DND-41 (cell line): ENCODE measurements around the gene SH3TC1.
A peak's percentile ranks its signal among the peaks of the same experiment; 100 is the strongest.

Source experiments
- ATAC-seq: fragments of 200-7000 bp; cut with Tn5 transposase; 3 replicates; pipeline ENCODE4 v1.9.1; 2021; ENCODE audit warnings: low read depth; ENCODE audit not compliant: insufficient read depth
- DNase-seq: peaks from one replicate; pipeline ENCODE4 v3.0.0-alpha.2; 2020
- H2AFZ ChIP-seq: 2 replicates; pipeline ENCODE4 v1.6.0; 2012; ENCODE audit warnings: low read depth, low read length
- H3K27ac ChIP-seq: 2 replicates; pipeline ENCODE4 v1.5.1; 2012; ENCODE audit warnings: low read length, inconsistent platforms
- H3K27me3 ChIP-seq: fragments of 200-600 bp; sonication (generic); 2 replicates; pipeline ENCODE4 v1.6.0; 2012; ENCODE audit warnings: low read length, mild to moderate bottlenecking, inconsistent platforms; ENCODE audit not compliant: insufficient read depth, poor library complexity
- H3K36me3 ChIP-seq: 2 replicates; pipeline ENCODE4 v1.5.1; 2012; ENCODE audit warnings: low read length, inconsistent platforms; ENCODE audit not compliant: insufficient read depth
- H3K4me1 ChIP-seq: 2 replicates; pipeline ENCODE4 v1.5.1; 2012; ENCODE audit warnings: mild to moderate bottlenecking, low read length; ENCODE audit not compliant: insufficient read depth
- H3K4me2 ChIP-seq: 2 replicates; pipeline ENCODE4 v1.6.0; 2012; ENCODE audit warnings: mild to moderate bottlenecking, moderate library complexity, low read length, inconsistent platforms; ENCODE audit not compliant: insufficient read depth
- H3K4me3 ChIP-seq, 2 experiments: fragments of 200-600 bp in 1 of 2; shearing (Covaris generic) in 1 of 2; 2 replicates each; pipeline ENCODE4 v1.5.1; 2012 to 2016; ENCODE audit warnings: inconsistent platforms in 2 of 2, low read length in 2 of 2, mild to moderate bottlenecking in 2 of 2, low read depth in 1 of 2, moderate library complexity in 1 of 2
- H3K79me2 ChIP-seq: 2 replicates; pipeline ENCODE4 v1.6.0; 2012; ENCODE audit warnings: low read length, inconsistent platforms; ENCODE audit not compliant: insufficient read depth
- H3K9ac ChIP-seq: 2 replicates; pipeline ENCODE4 v1.6.0; 2012; ENCODE audit warnings: low read depth, mild to moderate bottlenecking, inconsistent platforms, low read length, moderate library complexity
- H3K9me3 ChIP-seq: 2 replicates; pipeline ENCODE4 v1.5.1; 2012; ENCODE audit warnings: low read length, moderate library complexity, mild to moderate bottlenecking, inconsistent platforms; ENCODE audit not compliant: insufficient read depth, severe bottlenecking
- H4K20me1 ChIP-seq: 2 replicates; pipeline ENCODE4 v1.6.0; 2012; ENCODE audit warnings: low read length; ENCODE audit not compliant: insufficient read depth
- EZH2 ChIP-seq: IDR thresholded peaks from 3 replicates; pipeline ENCODE4 v1.6.1; 2012; ENCODE audit warnings: borderline replicate concordance, low read depth, mild to moderate bottlenecking, moderate library complexity, low read length, inconsistent platforms; ENCODE audit not compliant: severe bottlenecking
- TF ChIP-seq, protein P1 (sequence below): IDR thresholded peaks from 2 replicates; pipeline ENCODE4 v1.5.1; 2012; ENCODE audit warnings: borderline replicate concordance, low read length, moderate library complexity, mild to moderate bottlenecking; ENCODE audit not compliant: poor library complexity, severe bottlenecking; ENCODE audit errors: extremely low read depth

SH3TC1 gene

DNA sequence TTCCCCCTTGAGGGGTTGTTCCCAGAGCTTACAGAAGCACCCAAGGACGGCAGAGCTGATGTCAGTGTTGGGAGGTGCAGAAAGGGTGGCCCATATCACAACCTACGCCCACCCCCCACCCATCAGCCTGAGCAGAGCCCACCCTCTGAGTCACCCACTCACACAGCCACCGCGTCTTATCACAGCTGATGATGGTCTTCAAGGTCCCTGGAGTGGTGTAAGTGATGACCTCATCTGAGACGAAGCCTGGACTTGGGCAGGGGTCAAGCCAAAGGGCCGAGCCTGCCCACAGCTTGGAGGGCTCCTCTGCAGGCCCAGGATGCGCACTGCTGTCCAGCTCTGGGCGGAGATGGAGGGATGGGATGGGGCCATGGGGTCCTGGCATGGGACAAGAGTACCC, 67.4 kb downstream of the SH3TC1 start:
- Histone ChIP-seq H3K36me3 (no peaks in the 10 kb centered on the region), H3K9me3 (no peaks in the 10 kb centered on the region), H3K27ac (no peak overlapping the region), H3K4me3 (no peak overlapping the region), H3K4me1 (no peaks in the 10 kb centered on the region), H3K9ac (no peak overlapping the region), H3K4me2 (no peak overlapping the region), H2AFZ (no peak overlapping the region), H3K79me2 (no peaks in the 10 kb centered on the region), H4K20me1 (peaks cover 3% of the 10 kb centered on the region; the same call in 1 of the 2 replicates), H3K27me3 (no peaks in the 10 kb centered on the region)
- no peak for DNase-seq
- TF ChIP-seq, protein P1, sequence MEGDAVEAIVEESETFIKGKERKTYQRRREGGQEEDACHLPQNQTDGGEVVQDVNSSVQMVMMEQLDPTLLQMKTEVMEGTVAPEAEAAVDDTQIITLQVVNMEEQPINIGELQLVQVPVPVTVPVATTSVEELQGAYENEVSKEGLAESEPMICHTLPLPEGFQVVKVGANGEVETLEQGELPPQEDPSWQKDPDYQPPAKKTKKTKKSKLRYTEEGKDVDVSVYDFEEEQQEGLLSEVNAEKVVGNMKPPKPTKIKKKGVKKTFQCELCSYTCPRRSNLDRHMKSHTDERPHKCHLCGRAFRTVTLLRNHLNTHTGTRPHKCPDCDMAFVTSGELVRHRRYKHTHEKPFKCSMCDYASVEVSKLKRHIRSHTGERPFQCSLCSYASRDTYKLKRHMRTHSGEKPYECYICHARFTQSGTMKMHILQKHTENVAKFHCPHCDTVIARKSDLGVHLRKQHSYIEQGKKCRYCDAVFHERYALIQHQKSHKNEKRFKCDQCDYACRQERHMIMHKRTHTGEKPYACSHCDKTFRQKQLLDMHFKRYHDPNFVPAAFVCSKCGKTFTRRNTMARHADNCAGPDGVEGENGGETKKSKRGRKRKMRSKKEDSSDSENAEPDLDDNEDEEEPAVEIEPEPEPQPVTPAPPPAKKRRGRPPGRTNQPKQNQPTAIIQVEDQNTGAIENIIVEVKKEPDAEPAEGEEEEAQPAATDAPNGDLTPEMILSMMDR, result no peak
- no peak for TF ChIP-seq EZH2
- ATAC-seq, result no peak

GRCh38 chr4:8267077-8267476, 68.0 kb downstream of the SH3TC1 start:
- Histone ChIP-seq H3K36me3 (no peaks in the 10 kb centered on the region), H3K9ac (no peak overlapping the region), H3K79me2 (no peaks in the 10 kb centered on the region), H3K9me3 (no peaks in the 10 kb centered on the region), H2AFZ (no peak overlapping the region), H3K27me3 (no peaks in the 10 kb centered on the region), H3K4me3 (no peak overlapping the region), H3K4me2 (no peak overlapping the region), H4K20me1 (peaks cover 3% of the 10 kb centered on the region; the same call in 1 of the 2 replicates), H3K27ac (no peak overlapping the region), H3K4me1 (no peaks in the 10 kb centered on the region)
- ATAC-seq, result peak; percentile 65
- DNase-seq, result peak; percentile 15
- TF ChIP-seq, protein P1, result peak; percentile 43
- TF ChIP-seq EZH2, result no peak

DNA sequence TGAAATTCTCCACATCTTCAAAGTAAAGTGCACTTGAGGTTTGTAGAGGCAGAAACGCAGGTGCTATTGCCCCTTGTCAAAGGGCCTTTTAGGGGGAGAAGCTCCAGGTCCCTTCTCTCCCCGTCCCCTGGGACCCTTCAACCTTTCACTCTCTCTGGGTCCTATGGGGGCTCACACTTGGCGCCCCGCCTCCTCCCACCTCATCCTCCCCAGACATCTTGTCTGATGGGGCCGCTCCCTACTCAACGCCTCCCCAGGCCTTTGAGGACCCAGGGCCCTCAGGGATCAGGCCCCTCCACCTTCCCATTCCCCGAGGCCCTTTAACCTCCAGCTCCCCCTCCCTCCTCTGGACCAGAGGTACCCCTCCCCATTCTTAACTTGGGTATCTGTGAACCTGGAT, 69.1 kb downstream of the SH3TC1 start:
- H2AFZ ChIP-seq, result no peak overlapping the region
- H3K9ac ChIP-seq, result no peak overlapping the region
- peaks cover 3% of the 10 kb centered on the region; the same call in 1 of the 2 replicates for H4K20me1 ChIP-seq
- H3K79me2 ChIP-seq, result no peaks in the 10 kb centered on the region
- no peaks in the 10 kb centered on the region for H3K9me3 ChIP-seq
- no peaks in the 10 kb centered on the region for H3K4me1 ChIP-seq
- H3K36me3 ChIP-seq, result no peaks in the 10 kb centered on the region
- no peak for ATAC-seq
- no peak overlapping the region for H3K4me2 ChIP-seq
- H3K4me3 ChIP-seq, result no peak overlapping the region
- no peak for TF ChIP-seq EZH2
- TF ChIP-seq, protein P1, result no peak
- no peak overlapping the region for H3K27ac ChIP-seq
- no peak for DNase-seq
- no peaks in the 10 kb centered on the region for H3K27me3 ChIP-seq

- TF ChIP-seq EZH2, result no peak
- TF ChIP-seq, protein P1, result no peak
- no peak for ATAC-seq
- Histone ChIP-seq H3K27ac (no peak overlapping the region), H3K4me2 (no peak overlapping the region), H3K36me3 (no peaks in the 10 kb centered on the region), H3K4me3 (no peak overlapping the region), H3K9ac (no peak overlapping the region), H3K79me2 (no peaks in the 10 kb centered on the region), H2AFZ (no peak overlapping the region), H3K27me3 (no peaks in the 10 kb centered on the region), H3K4me1 (no peaks in the 10 kb centered on the region), H4K20me1 (peaks cover 3% of the 10 kb centered on the region; the same call in 1 of the 2 replicates), H3K9me3 (no peaks in the 10 kb centered on the region)
- no peak for DNase-seq
These were observed 69.9 kb downstream of the SH3TC1 start for GRCh38 chr4:8268901-8269534.
